Measurements from ENCODE around the gene FES. TPM values are rescaled to one million over a fixed set of nuclear protein-coding genes. Genes with fewer than 3 reads are reported as not detected.

The FES gene
- total RNA-seq, 1 donor from 2014 or later, result 48.0 TPM

DNA sequence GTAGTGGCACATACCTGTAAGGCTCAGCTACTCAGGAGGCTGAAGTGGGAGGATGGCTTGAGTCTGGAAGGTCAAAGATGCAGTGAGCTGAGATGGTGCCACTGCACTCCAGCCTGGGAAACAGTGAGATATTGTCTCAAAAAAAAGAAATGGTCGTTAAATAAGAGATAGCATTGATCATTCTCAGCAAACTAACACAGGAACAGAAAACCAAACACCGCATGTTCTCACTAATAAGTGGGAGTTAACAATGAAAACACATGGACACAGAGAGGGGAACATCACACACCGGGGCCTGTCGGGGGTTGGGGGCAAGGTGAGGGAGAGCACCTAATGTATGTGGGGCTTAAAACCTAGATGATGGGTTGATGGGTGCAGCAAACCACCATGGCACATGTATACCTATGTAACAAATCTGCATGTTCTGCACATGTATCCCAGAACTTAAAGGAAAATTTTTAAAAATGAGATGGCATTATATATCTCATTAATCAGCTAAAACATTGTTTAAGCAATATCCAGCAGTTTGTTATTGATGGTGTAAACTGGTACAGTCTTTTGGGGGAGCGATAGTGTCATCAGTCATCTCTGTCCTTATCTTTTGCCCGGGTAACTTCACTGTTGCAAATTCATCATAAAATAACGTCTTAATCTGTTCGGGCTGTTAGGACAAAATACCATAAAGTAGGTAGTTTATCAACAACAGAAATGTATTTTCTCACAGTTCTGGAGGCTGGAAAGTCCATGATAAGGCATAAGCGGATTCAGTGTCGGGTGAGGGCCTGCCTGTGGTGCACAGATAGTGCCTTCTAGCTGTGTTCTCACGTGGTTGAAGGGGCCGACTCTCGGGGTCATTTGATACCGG is 17.1 kb downstream of the FES start:
- intact Hi-C loops (cut with DNase I), result no loop called here
- no peaks in the 10 kb centered on the region for H3K9me3 ChIP-seq
- no peak for ATAC-seq
- peaks cover 19% of the 10 kb centered on the region for H3K36me3 ChIP-seq
- peaks cover 14% of the 10 kb centered on the region for H3K4me1 ChIP-seq
- TF ChIP-seq, protein P1, sequence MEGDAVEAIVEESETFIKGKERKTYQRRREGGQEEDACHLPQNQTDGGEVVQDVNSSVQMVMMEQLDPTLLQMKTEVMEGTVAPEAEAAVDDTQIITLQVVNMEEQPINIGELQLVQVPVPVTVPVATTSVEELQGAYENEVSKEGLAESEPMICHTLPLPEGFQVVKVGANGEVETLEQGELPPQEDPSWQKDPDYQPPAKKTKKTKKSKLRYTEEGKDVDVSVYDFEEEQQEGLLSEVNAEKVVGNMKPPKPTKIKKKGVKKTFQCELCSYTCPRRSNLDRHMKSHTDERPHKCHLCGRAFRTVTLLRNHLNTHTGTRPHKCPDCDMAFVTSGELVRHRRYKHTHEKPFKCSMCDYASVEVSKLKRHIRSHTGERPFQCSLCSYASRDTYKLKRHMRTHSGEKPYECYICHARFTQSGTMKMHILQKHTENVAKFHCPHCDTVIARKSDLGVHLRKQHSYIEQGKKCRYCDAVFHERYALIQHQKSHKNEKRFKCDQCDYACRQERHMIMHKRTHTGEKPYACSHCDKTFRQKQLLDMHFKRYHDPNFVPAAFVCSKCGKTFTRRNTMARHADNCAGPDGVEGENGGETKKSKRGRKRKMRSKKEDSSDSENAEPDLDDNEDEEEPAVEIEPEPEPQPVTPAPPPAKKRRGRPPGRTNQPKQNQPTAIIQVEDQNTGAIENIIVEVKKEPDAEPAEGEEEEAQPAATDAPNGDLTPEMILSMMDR (IDR thresholded peaks at IDR 0.05), result no peak
- no peak for DNase-seq
- H3K27ac ChIP-seq, result peak overlapping the region; percentile 91
- H3K27me3 ChIP-seq, result no peaks in the 10 kb centered on the region
- peak overlapping the region; percentile 75 for H3K4me3 ChIP-seq

DNA sequence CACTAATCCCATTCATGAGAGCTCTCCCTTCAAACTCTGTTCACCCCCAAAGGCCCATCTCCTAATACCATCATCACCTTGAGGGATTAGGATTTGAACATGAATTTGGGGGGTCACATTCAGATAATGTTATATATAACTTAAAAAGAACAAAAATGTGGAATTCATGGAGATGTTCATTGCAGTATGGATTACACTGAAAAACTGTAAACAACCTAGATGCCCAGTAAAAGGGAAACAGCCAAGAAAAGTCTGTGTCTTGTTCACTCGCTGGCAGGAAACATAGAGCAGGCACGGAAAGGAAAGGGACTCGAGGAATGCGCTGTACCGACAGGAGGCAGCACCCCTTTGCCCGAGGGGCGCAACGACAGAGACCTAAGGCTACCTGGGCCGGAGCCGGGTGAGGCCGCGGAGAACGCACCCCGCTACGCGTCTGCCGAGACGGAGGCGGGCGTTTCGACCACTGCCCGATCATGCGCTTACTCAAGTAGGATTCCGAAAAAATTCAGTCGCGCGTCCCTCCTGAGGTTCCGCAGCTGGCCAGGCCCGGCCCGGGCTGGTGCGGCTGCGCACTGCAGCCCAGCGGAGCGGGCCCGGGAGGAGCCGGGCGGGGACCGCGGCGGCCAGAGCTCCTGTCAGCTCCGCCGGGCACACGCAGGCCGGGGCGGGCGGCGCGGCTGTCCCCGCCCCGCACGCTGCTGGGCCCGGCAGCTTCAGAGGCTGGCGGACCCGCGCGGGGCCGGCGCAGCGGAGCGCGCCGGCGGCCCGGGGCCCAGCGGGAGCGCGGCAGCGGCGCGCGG is 17.9 kb downstream of the FES start:
- no peaks in the 10 kb centered on the region for H3K27me3 ChIP-seq
- H3K4me1 ChIP-seq, result peaks cover 14% of the 10 kb centered on the region
- no peaks in the 10 kb centered on the region for H3K9me3 ChIP-seq
- intact Hi-C loops (cut with DNase I), result no loop called here
- peaks cover 27% of the 10 kb centered on the region for H3K36me3 ChIP-seq
- TF ChIP-seq, protein P1 (IDR thresholded peaks at IDR 0.05), result peak; percentile 76
- ATAC-seq (peak; percentile 91), DNase-seq (peak; percentile 89)
- H3K4me3 ChIP-seq, result peak overlapping the region; percentile 75
- peak overlapping the region; percentile 91 for H3K27ac ChIP-seq

GRCh38 chr15:90902840-90903732 is 18.8 kb downstream of the FES start, which contains the start of gene MAN2A2:
MAN2A2 (plus strand) TSS chr15:90903302; CDS start chr15:90904208, 906 bp downstream.
- TF ChIP-seq, protein P1 (IDR thresholded peaks at IDR 0.05), result no peak
- H3K27ac ChIP-seq, result peak within 1 kb of the TSS; percentile 91
- peaks cover 35% of the 10 kb centered on the region for H3K36me3 ChIP-seq
- intact Hi-C loops (cut with DNase I), result no loop called here
- no peaks in the 10 kb centered on the region for H3K9me3 ChIP-seq
- H3K27me3 ChIP-seq, result no peaks in the 10 kb centered on the region
- ATAC-seq (peak; percentile 79), DNase-seq (peak; percentile 91)
- H3K4me1 ChIP-seq, result peaks cover 14% of the 10 kb centered on the region
- H3K4me3 ChIP-seq, result peak within 1 kb of the TSS; percentile 75

DNA sequence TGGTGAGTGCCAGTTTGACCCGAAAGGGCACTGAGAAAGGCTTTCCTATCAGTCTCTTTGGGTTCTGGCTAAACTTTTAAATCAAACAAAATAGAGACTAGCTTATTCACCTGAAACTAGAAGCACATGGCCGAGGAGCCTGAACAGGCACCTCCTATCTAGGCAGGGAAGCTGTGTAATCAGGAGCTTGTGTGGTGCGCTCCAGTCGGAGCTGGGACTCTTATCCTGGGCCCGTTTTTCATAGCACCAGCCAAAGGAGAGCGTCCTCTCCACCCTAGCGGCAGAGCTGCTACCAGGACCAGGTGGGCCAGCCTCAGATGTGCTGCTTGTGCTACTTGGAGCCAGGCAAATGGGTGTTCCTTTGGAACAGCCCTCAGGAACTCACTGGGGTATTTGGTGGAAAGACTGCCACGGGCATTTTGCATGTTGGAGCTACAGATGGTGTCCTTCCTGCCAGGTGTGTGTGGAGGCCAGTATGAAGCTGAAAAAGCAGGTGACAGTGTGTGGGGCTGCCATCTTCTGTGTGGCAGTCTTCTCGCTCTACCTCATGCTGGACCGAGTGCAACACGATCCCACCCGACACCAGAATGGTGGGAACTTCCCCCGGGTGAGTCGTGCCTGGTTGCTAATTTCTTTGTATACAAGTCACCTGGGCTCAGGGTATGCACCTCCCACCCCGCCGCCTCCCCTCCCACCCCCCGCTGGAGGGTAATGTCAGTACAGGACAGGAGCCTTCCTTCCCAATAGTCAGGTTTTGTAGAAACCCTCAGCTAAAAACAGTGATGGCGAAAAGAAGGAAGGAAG is 19.6 kb downstream of the FES start:
- DNase-seq (no peak), ATAC-seq (peak; percentile 2)
- peak overlapping the region; percentile 86 for H3K27ac ChIP-seq
- H3K36me3 ChIP-seq, result peaks cover 44% of the 10 kb centered on the region
- H3K4me1 ChIP-seq, result peaks cover 14% of the 10 kb centered on the region
- intact Hi-C loops (cut with DNase I), result no loop called here
- TF ChIP-seq, protein P1 (IDR thresholded peaks at IDR 0.05), result no peak
- H3K9me3 ChIP-seq, result no peaks in the 10 kb centered on the region
- peak overlapping the region; percentile 72 for H3K4me3 ChIP-seq
- no peaks in the 10 kb centered on the region for H3K27me3 ChIP-seq
